HG03378 (cell line): Measurements from ENCODE around the gene ABCG5.

Experiments
- ATAC-seq: cut with Tn5 transposase; IDR thresholded peaks from one replicate; pipeline ENCODE4 v1.9.1; 2021; ENCODE audit warnings: mild to moderate bottlenecking, moderate library complexity; ENCODE audit not compliant: unreplicated experiment

The ABCG5 gene

DNA sequence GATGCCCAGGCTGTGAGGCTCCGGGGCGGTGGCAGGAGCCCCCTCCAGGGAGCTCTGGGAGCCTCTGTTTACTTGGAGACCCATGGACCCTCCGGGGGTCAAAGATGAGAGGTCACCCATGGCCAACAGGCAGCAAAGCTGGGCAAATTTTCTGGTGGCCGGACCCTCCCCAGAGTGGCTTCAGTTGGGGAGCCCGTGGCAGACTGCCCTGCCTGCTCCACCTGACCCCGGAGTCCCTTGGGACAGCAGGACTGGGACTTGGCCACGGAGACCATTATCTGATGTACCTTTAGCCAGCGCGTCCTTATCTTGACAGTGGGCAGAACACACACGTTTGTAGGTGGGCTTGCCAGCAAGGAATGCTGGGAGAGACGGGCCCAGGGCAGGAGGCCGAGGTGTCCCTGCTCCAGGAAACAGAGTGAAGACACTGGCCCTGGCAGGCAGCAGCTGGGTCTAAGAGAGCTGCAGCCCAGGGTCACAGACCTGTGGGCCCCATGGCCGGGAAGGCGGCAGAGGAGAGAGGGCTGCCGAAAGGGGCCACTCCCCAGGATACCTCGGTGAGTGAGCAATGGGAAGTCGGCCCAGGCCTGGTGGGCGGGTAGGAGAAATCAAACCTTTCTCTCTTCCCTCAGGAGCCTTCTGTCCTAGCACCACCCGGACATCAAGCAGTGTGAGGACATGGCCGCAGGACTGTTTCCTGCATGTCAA is at the start of gene ABCG5, which contains the start of gene ABCG8:
Gene ABCG5, minus strand, starts transcription at position 280 of the 708 bp plus-strand sequence. Its CDS starts 160 bp downstream, at position 120.
Gene ABCG8, plus strand, starts transcription at position 412 of the 708 bp plus-strand sequence. Its CDS starts 83 bp downstream, at position 495.
- ATAC-seq = no peak

DNA sequence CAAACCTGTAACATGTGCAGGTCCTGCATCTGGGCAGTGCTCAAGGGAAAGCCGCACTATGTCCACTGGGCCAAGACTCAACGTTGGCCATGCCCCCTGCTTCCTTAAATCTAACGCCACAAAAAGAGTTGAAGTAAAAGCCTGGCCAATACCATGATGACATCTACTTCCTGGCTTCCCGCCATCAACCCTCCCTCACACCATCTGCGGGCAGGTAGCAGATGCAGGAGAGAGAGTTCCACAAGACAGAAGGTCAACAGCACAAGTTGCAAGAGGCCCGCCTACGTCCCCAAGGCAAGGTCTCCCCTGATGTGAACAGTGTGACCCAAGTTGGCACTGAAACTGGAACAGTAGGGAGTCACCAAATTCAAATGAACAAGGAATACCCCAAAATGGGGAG is 48.5 kb upstream of the ABCG5 start:
- no peak for ATAC-seq

DNA sequence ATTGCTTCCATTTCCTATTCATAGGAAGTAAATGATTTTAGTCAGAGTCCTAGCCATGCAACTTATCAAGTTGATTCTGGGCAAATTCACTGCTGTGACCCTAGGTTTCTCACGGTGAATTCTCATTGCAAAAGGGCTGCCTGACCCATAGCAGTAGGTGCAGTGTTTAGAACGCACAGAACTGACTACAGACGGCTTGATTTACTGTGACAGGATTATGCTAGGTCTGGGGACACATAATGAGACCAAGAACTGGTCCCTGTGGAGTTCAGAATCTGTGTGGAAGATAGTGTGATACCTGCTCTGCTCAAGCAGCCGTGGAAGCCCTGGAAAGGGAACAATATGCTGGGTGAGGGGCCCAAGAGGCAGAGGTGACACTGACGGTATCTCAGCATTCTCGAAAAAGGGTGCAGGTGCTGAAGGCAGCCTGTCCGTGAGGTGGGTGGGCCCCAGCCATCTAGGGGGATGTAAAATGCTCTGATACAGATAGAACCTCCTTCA is 46.5 kb upstream of the ABCG5 start:
- ATAC-seq = no peak

DNA sequence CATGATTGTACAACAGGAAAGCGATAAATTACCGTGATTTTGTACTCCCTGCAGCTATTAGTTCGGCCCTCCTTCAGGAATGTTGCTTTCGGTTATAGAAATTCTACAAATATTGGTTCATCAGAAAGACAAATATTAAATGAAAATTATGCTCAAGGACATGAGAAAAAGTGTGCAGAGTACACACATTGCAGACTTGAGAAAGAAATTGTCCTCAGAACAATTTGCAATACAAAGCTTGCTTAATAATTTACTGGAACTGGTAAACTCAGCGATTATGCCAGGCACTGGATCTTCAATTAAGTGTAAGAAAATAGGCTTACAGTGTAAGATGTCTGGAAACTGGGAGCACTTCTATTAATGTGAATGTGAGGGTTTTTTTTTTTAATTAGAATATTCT is 46.0 kb upstream of the ABCG5 start:
- ATAC-seq = no peak

DNA sequence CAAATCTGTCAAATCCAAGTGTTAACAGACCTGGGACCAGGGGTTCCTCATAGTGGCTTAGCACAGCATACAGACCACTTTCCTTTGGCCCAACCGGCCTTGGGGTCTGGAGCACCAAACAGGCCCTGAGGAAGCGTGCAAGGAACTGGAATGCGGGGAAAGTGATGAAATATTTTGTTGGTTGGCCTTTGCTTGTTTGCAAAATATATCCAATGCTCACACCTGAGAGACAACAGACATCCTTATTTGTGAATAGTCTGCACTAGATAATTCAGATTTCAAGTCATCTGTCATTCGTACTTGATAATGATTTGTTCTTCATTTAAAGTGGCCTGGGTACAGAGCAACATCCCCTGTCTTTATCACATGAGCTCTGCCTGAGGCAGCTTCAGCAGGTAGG is 43.7 kb upstream of the ABCG5 start:
- no peak for ATAC-seq

DNA sequence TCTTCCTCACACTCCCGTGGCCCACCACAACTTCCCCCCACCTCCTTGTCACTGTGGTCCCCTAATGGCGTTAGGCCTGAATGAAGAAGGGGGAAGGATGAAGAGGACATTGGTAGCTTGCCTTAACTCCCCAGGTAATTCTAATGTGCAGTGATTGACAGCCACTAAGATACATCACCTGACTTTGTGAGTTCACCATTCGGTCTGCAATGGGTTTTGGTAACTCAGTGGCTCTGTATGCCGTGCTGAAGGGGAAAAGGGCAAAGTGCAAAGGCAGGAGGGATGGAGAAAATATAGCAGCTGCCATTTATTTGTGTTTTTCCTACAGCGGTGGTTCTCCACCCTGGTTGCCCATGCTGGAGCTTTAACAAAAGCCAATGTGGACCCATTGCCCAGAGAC is 42.3 kb upstream of the ABCG5 start:
- no peak for ATAC-seq

DNA sequence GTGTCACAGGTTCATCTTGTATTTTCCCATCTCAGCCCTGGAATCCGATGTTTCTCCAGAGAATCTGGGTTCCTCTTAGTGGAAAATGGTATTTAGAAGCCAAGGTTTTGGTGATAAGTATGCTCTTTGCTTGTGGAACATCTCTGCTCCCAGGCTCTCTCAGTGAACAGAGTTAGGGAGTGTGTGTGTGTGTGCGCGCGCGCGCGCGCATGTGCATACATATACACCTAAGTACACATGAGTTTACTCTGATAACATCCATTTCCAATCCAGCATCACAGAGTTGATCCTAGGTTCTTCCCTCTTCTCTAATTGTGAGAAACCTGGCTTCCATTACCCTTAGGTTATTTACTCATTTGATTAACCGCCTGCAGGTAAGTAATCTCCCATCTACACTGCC is 41.8 kb upstream of the ABCG5 start:
- no peak for ATAC-seq

DNA sequence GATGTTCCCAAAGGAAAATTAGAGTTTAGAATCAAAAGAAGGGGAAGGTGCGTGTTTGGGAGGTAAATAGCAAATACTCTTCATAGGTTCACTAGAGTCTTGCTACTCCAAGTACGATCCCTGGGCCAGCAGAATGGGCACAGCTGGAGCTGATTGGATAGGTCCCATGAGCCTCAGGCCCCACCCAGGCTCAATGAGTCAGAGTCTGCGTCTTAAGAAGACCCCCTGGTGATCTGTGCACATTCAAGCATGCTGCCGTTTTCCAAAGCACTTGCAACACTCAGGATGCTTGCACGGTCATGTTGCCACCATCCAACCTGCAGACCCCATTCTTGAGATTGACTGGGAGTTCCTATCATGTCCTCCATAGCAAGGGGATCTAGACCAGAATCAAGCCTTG is 40.6 kb upstream of the ABCG5 start:
- ATAC-seq = no peak

DNA sequence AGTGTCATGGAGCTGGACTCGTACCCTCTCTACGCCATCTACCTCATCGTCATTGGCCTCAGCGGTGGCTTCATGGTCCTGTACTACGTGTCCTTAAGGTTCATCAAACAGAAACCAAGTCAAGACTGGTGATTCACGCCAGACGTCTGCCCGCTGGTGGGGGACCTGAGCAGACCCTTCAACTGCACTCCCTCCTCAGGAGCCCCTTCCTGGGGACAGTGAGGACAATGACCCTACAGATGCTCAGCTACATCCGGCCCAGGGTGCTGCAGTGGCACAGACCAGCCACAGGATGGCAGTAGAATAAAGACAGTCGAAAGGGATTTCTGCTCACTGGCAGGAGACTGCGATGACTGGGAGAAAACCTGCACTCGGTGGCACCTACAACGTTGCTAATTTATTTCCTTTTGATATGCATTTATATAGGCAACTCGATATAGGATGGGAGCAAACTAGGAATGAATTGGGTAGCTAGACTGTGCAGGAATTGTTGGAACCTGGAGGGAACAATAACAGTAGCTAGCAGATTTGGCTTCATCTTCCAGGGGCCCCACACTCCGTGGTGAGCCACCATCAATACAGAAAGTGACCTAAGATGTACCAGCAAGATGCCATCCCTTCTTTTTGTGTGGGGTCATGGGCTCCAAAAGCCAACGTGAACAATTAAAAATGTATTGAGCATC is 39.3 kb upstream of the ABCG5 start:
- ATAC-seq = peak; percentile 67

DNA sequence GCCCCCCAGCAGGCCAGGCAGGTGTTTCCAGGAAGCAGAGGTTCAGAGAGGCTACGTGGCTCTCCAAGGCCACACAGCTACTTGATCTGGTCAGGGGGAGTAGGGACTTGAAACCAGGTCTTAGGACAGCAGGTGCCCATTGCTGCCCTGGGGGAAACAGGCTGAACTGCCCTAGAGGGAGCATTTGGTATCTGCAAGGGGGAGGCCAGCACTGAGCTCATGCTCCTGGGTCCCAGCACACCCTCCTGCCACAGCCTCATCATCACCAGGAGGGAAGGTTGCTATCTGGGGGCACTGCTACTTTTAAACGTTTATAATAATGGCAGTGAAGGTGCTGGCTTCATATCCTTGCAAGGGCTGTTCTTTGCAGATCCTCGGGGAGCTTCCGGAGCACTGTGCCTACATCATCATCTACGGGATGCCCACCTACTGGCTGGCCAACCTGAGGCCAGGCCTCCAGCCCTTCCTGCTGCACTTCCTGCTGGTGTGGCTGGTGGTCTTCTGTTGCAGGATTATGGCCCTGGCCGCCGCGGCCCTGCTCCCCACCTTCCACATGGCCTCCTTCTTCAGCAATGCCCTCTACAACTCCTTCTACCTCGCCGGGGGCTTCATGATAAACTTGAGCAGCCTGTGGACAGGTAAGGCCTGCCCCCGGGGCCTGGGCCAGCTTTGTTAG is 36.3 kb upstream of the ABCG5 start:
- ATAC-seq = no peak

DNA sequence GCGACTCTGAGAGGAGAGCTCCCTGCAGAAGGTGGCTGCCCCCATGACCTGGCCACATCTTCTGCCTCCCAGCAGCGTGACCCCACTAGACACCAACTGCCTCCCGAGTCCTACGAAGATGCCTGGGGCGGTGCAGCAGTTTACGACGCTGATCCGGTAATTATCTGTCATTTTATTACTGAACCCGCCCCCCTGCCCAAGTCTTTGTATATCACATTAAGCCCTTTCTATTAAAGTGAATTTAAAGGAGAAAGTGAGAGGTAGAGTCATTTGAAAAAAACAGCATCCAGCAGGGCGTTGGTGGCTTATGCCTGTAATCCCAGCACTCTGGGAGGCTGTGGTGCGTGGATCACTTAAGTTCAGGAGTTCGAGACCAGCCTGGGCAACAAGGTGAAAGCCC is 33.5 kb upstream of the ABCG5 start:
- no peak for ATAC-seq

DNA sequence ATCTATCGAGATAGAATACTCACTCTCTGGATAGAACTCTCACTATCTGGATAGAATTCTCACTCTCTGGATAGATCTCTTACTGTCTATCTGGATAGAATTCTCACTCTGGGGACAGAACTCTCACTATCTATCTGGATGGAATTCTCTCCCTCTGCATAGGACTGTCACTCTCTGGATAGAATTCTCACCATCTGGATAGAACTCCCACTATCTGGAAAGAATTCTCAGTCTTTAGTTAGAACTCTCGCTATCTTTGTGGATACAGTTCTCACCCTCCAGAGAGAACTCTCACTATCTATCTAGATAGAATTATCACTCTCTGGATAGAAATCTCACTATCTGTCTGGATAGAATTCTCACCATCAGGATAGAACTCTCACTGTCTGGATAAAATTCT is 16.7 kb upstream of the ABCG5 start:
- ATAC-seq = no peak

DNA sequence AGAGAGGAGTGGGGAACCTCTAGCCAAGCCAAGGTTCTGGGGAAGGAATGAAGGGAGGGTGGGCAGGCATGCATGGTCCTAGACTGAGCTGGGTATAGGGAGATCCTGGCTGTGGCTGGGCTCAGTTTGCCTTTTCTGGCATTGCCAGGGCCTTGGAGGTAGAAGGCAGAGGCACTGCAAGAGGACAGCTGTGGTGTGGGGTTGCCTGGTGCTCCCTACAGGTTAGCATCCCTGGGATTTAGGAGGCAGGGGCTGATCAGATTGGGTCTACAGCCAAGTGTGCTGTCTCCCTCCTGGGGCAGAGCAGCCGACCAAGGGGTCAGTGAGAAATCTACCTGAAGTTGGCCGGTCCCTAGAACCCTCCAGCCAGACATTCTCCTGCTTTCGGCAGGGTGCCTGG is 16.0 kb upstream of the ABCG5 start:
- ATAC-seq = no peak

DNA sequence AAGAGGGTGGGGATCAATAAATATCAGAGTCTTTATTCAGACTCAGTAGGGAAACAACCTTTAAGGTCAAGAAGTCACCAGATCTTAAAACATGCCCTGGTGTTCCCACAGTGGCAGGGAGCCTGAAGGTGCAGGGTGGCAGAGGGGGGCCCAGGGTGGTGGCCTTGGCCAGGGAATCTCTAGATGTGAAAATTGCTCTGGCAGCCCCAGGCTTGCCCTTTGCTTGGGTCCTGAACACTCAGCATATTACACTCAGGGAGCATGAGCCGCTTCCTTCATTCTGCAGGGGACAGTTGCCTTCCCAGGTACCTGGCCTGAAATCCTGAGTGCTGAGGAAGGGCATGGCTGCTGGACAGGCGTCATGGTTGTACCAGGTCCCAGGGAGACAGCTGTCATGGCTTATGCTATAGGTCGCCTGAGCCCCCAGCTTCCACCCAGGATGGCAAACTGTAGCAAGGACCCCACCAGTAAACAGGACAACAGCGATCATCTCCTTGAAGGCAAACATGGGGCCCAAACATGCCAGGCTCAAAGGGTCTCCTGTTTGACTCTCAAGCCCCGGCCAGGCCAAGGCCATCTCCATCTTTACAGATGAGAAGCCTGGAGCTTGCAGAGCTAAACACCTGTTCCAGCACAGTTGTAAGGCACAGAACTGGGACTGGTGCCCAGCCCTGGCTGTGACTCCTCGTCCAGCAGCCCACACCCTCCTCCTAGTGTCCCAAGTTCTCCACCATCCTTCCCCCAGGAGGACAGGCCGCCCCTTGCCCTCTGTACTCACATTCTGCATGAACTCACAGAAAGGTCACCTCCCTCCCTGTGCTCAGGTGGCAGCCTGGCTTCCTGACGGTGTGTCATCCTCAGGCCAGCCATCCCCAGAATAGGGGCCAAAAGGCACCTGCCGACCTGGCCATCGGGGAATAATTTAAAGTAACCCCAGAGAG is 14.8 kb upstream of the ABCG5 start:
- no peak for ATAC-seq

DNA sequence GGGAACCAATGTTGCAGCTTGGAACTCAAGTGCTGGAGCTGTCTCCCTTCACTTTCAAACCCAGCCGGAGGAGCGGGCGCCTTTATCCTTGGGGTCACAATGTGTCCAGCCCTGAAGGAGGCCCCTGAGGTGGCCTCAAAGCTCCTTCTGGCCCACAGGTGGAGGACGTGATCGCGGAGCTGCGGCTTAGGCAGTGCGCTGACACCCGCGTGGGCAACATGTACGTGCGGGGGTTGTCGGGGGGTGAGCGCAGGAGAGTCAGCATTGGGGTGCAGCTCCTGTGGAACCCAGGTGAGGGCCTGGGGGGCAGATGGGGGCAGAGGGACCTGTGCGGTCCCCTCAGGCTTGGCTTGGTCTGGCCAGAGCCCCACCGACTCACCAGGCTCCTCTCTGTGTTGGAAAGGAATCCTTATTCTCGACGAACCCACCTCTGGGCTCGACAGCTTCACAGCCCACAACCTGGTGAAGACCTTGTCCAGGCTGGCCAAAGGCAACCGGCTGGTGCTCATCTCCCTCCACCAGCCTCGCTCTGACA is 13.6 kb upstream of the ABCG5 start:
- ATAC-seq = no peak

DNA sequence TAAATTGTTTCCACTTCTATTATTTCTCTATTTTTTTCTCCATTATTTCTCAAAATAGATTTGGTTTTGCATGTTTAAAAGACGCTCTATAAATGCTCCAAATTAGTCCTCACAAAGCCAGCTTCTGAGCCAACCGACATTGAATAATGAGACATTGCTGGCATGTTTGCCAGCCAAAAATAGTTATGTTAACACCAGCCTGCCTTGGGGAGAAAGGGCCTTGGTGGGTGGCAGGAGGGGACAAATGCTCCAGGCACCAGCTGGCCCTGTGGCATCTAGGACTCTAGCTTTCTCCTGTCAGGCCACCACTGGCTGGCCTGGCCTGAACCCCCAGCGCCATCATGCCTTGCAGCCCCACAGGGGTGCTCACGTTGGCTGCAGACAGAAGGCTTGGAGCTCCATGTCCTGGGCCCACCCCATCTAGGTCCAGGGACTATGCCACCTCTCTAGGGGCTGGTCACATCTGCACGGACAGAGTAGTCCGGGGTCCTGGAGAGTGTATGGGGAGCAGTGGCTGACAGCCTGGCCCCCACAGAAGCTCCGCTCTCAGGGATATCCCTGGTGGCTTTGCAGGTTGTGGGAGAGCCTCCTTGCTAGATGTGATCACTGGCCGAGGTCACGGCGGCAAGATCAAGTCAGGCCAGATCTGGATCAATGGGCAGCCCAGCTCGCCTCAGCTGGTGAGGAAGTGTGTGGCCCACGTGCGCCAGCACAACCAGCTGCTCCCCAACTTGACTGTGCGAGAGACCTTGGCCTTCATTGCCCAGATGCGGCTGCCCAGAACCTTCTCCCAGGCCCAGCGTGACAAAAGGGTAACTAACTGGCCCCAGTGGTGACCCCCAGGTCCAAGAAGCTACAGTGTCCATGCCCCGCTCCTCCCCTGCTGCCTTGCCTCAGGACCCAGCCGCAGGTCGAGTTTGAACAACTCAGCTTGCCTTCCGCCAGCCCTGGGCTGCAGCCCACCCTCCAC is 12.7 kb upstream of the ABCG5 start:
- no peak for ATAC-seq

DNA sequence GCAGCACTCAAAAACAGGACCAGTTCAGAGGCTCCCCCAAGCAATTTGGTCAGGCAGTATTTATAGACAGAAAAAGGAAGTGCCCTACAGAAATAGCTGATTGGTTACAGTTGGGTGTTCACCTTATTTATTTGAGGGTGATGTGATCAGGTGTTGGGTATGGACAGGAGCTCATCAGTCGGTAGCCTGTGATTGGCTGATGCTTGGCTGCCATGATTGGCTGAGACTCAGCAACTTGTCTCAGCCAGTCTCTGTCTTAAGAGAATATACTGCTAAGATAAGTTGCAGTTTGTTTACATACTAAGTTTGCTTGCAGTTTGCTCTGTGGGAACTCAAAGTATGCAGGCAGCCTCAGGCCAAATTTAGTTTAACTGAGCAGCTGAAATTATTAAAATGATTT is 9.6 kb upstream of the ABCG5 start:
- ATAC-seq = no peak

DNA sequence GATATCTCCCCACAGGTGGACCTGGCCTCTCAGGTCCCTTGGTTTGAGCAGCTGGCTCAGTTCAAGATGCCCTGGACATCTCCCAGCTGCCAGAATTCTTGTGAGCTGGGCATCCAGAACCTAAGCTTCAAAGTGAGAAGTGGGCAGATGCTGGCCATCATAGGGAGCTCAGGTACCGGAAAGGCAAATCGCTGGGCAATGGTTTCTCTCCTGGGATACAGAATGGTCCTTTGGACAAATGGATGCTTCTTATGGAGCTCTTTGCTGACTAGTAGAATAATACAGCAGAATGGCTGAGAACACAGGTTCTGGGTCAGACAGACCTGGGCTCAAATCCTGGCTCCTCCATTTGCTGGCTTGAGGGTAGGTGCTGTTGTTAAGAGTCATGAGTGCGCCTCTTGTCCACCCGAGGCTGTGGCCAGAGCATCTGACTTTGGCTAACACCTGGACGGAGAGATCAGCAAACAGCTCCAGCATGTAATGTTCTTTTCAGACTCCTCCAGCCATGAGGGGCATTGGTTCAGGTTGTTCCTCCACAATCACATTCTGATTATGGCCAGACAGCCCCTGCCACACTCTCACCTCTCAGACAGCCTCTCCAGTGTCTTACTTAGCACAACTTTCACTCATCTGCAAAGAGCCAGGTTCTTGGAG is 7.6 kb upstream of the ABCG5 start:
- no peak for ATAC-seq

DNA sequence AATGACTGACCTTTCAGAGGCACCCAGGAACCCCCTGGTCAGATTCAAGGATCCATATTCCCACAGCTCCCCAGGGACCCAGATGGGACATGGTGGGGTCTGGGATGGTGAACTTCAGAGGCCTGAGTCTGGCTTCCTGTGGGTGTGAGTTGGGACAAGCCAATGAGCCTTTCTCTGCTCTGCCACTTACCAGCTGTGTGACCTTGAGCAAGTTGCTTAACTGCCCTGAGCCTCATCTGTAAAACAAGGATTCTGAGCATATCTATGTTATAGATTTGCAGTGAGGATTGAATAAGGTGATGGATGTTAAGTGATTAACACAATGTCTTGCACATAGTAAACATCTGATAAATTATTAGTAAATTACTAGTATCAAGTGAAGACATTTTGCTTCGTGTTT is 6.5 kb upstream of the ABCG5 start:
- no peak for ATAC-seq
